ENCODE measurements around the gene CASKIN2.

- no peak for TF ChIP-seq SMAD1 (IDR thresholded peaks at IDR 0.05; ENCODE audit: low read depth, partially characterized antibody)
- no peak for TF ChIP-seq PBX3 (IDR thresholded peaks at IDR 0.05; ENCODE audit: insufficient replicate concordance, low read depth, low read length)
- no peak for TF ChIP-seq POLR2AphosphoS5 (IDR thresholded peaks at IDR 0.05; ENCODE audit: low read length)
- no peak for TF ChIP-seq ZNF274 (IDR thresholded peaks at IDR 0.05; ENCODE audit: insufficient read depth, insufficient read length)
- no peak for TF ChIP-seq REST (IDR thresholded peaks at IDR 0.05; ENCODE audit: low read depth, low read length)
- no peak for TF ChIP-seq CTCF (IDR thresholded peaks at IDR 0.05 in 2 of 3, conservative IDR thresholded peaks at IDR 0.05 in 1 of 3; ENCODE audit: control insufficient read depth in 2 of 3, extremely low read depth in 1 of 3, insufficient read depth in 1 of 3, low read depth in 3 of 3, low read length in 3 of 3)
- TF ChIP-seq GABPA (IDR thresholded peaks at IDR 0.05; ENCODE audit: low read depth) = no peak
- no peak for TF ChIP-seq ZNF217 (IDR thresholded peaks at IDR 0.05)
- TF ChIP-seq ZNF384 (IDR thresholded peaks at IDR 0.05; ENCODE audit: borderline replicate concordance, low read depth, low read length) = no peak
- TF ChIP-seq POLR2A (IDR thresholded peaks at IDR 0.05; ENCODE audit: low read depth, low read length) = no peak
- TF ChIP-seq TAF1 (IDR thresholded peaks at IDR 0.05; ENCODE audit: borderline replicate concordance, low read depth, low read length) = no peak
- no peak for TF ChIP-seq SRF (IDR thresholded peaks at IDR 0.05; ENCODE audit: low read depth in 2 of 2, low read length in 2 of 2)
- no peak for TF ChIP-seq WRNIP1 (IDR thresholded peaks at IDR 0.05; ENCODE audit: borderline replicate concordance, low read depth, low read length)
- TF ChIP-seq MAX (IDR thresholded peaks at IDR 0.05; ENCODE audit: low read depth, low read length) = no peak
Observed at GRCh38 chr17:75535871-75536270, 20.5 kb upstream of the CASKIN2 start.

Data from GM12878 (cell line).